ENCODE data around the gene NTN1. TPM values are rescaled to one million over a fixed set of nuclear protein-coding genes. Genes with fewer than 3 reads are reported as not detected.
"Not testable (repeated sequence)": the region's sequence is repeated elsewhere in the genome, so short reads cannot be mapped to it uniquely, and the experiment has no call there.

NTN1 gene
- total RNA-seq, 4 donors from 2014 or later: 3.6 to 20.6 (median 7.2) TPM

GRCh38 chr17:9104370-9105041 is 83.2 kb downstream of the NTN1 start:
- 87 to 91% methylated on average over 4 to 18 of the region's 18 CpGs for WGBS, 2 donors (ENCODE audit: low coverage in 1 of 2)
- intact Hi-C loops (cut with DNase I; ENCODE audit: low total_unique reads) (no loop called here), in situ Hi-C loops (cut with MboI; ENCODE audit: low pct_ligation_motif_present in 1 of 4, low pct_unique_long_range_greater_than_20kb in 1 of 4, low sequenced_read_pairs in 3 of 4) (no loop called here)
- Histone ChIP-seq H3K27ac (no peak overlapping the region), H3K36me3 (no peaks in the 10 kb centered on the region), H3K4me3 (no peak overlapping the region), H3K4me1 (peaks cover 0 to 3% (median 0%) of the 10 kb centered on the region in 4 donors), H3K9me3 (no peaks in the 10 kb centered on the region), H3K27me3 (no peaks in the 10 kb centered on the region)
- TF ChIP-seq EP300 (IDR thresholded peaks at IDR 0.05; ENCODE audit: low read depth) (no peak), POLR2A (IDR thresholded peaks at IDR 0.05) (no peak), POLR2AphosphoS5 (IDR thresholded peaks at IDR 0.05) (no peak), CTCF (IDR thresholded peaks at IDR 0.05) (no peak)
- no peak for DNase-seq

- 52 to 79% methylated on average over 3 to 9 of the region's 9 CpGs for WGBS, 2 donors (ENCODE audit: low coverage in 1 of 2)
- H3K4me3 ChIP-seq: no peak overlapping the region
- in situ Hi-C loops (cut with MboI; ENCODE audit: low pct_ligation_motif_present in 1 of 4, low pct_unique_long_range_greater_than_20kb in 1 of 4, low sequenced_read_pairs in 3 of 4): no loop called here
- TF ChIP-seq POLR2A (IDR thresholded peaks at IDR 0.05): no peak
- no peak for TF ChIP-seq POLR2AphosphoS5 (IDR thresholded peaks at IDR 0.05)
- no peak for TF ChIP-seq EP300 (IDR thresholded peaks at IDR 0.05; ENCODE audit: low read depth)
- no peak for TF ChIP-seq CTCF (IDR thresholded peaks at IDR 0.05)
- H3K36me3 ChIP-seq: no peaks in the 10 kb centered on the region
- intact Hi-C loops (cut with DNase I; ENCODE audit: low total_unique reads): no loop called here
- no peaks in the 10 kb centered on the region for H3K9me3 ChIP-seq
- H3K27me3 ChIP-seq: no peaks in the 10 kb centered on the region
- DNase-seq: no peak
- H3K27ac ChIP-seq: no peak overlapping the region
- peaks cover 0 to 3% (median 0%) of the 10 kb centered on the region in 4 donors for H3K4me1 ChIP-seq
Measured at GRCh38 chr17:9105068-9105868, 84.0 kb downstream of the NTN1 start.

GRCh38 chr17:9106278-9106677 is 85.0 kb downstream of the NTN1 start:
- in situ Hi-C loops (cut with MboI; ENCODE audit: low pct_ligation_motif_present in 1 of 4, low pct_unique_long_range_greater_than_20kb in 1 of 4, low sequenced_read_pairs in 3 of 4): not testable (repeated sequence)

GRCh38 chr17:9107527-9107926 is 86.2 kb downstream of the NTN1 start:
- 50 to 52% methylated on average over 3 to 4 of the region's 4 CpGs for WGBS, 2 donors (ENCODE audit: low coverage in 1 of 2)
- Histone ChIP-seq H3K9me3 (no peaks in the 10 kb centered on the region), H3K4me1 (peaks cover 0 to 3% (median 0%) of the 10 kb centered on the region in 4 donors), H3K4me3 (no peak overlapping the region), H3K36me3 (no peaks in the 10 kb centered on the region), H3K27ac (no peak overlapping the region), H3K27me3 (no peaks in the 10 kb centered on the region)
- intact Hi-C loops (cut with DNase I; ENCODE audit: low total_unique reads) (no loop called here), in situ Hi-C loops (cut with MboI; ENCODE audit: low pct_ligation_motif_present in 1 of 4, low pct_unique_long_range_greater_than_20kb in 1 of 4, low sequenced_read_pairs in 3 of 4) (no loop called here)
- TF ChIP-seq POLR2AphosphoS5 (IDR thresholded peaks at IDR 0.05) (no peak), POLR2A (IDR thresholded peaks at IDR 0.05) (no peak), EP300 (IDR thresholded peaks at IDR 0.05; ENCODE audit: low read depth) (no peak), CTCF (IDR thresholded peaks at IDR 0.05) (no peak)
- no peak for DNase-seq

More at GRCh38 chr17:9106278-9106677, 85.0 kb downstream of the NTN1 start:
- H3K9me3 ChIP-seq; DNase-seq; H3K4me1 ChIP-seq; intact Hi-C loops (cut with DNase I; ENCODE audit: low total_unique reads); H3K36me3 ChIP-seq; H3K27ac ChIP-seq; H3K4me3 ChIP-seq; H3K27me3 ChIP-seq: not testable (repeated sequence)
- WGBS, 2 donors (ENCODE audit: low coverage in 1 of 2): 83 to 87% methylated on average over 1 to 9 of the region's 9 CpGs
